Measurements from ENCODE around the gene TMEM91.

TMEM91 gene

GRCh38 chr19:41353466-41354342 is 22.6 kb upstream of the TMEM91 start, which contains the start of gene TGFB1:
Gene TGFB1 (minus strand): TSS chr19:41353922. CDS start chr19:41353044, 878 bp downstream.
- DNase-seq (ENCODE audit: low read depth) = peak; percentile 91
- H3K4me3 ChIP-seq (ENCODE audit: low read length) = peak within 1 kb of the TSS; percentile 92
- TF ChIP-seq CTCF (conservative IDR thresholded peaks at IDR 0.05; ENCODE audit: low read length) = peak; percentile 77

- DNase-seq (ENCODE audit: low read depth) = no peak
- peak overlapping the region; percentile 52 for H3K4me3 ChIP-seq (ENCODE audit: low read length)
- TF ChIP-seq CTCF (conservative IDR thresholded peaks at IDR 0.05; ENCODE audit: low read length) = no peak
These were observed 21.9 kb upstream of the TMEM91 start for GRCh38 chr19:41354343-41354953.

DNA sequence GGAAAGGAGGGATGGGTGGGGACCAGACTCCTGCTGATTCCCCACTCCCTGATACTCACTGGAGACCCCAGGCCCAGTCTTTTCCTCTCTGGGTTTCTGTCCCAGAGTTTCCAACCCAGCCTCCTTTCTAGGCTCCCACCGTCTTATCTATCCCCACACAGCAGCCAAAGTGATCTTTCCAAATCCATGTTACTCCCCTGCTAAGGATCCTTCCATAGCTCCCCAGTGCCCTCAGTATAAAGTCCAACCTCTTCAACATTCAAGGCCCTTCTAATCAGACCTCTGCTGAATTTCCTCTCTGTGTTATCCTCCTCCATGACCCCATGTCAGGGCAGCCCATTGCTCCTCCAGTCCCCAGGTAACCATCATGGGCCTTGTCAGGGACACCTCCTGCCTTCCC is 21.3 kb upstream of the TMEM91 start:
- DNase-seq (ENCODE audit: low read depth) = no peak
- H3K4me3 ChIP-seq (ENCODE audit: low read length) = no peak overlapping the region
- no peak for TF ChIP-seq CTCF (conservative IDR thresholded peaks at IDR 0.05; ENCODE audit: low read length)

DNA sequence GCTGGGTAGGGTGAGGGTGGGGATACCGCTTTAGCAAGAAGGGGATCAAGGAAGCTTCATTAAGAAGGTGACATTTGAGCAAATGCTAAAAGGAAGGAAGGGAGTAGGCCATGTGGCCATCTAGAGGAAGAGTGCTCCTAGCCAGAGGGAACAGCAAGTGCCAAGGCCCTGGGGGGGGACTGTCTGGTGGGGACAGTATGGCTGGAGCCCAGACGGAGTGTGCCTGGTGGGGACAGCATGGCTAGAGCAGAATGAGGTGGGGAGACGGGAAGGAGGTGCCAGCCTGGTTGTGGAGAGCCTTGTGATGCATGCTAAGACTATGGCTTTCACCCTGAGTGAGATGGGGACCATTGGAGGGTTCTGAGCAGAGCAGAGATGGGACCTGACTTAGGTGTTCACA is 20.5 kb upstream of the TMEM91 start:
- DNase-seq (ENCODE audit: low read depth) = no peak
- no peak overlapping the region for H3K4me3 ChIP-seq (ENCODE audit: low read length)
- TF ChIP-seq CTCF (conservative IDR thresholded peaks at IDR 0.05; ENCODE audit: low read length) = no peak

- DNase-seq (ENCODE audit: low read depth) = no peak
These were observed 19.2 kb upstream of the TMEM91 start for GRCh38 chr19:41356984-41357739.

DNA sequence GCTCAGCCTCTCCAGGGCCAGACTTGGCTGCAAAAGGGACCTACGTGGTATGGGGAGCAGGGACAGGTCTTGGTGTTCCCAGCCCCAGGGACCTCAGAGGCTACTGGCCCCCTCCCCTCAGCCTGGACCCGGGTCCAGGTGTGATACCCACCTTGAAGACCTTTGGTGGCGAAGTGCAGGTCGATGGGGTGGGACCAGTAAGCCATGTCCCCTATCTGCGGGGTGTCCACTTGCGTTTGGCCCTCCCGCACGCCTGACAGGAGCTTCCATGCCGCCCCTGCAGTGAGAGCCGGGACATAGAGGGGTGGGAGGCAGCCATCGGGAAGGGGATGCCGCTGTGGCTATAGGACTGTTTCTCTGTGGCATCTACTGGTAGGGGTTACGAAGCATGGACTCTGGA is 18.6 kb upstream of the TMEM91 start:
- no peak overlapping the region for H3K4me3 ChIP-seq (ENCODE audit: low read length)
- no peak for DNase-seq (ENCODE audit: low read depth)
- TF ChIP-seq CTCF (conservative IDR thresholded peaks at IDR 0.05; ENCODE audit: low read length) = no peak

More at GRCh38 chr19:41356984-41357739, 19.2 kb upstream of the TMEM91 start:
- no peak for TF ChIP-seq CTCF (conservative IDR thresholded peaks at IDR 0.05; ENCODE audit: low read length)
- H3K4me3 ChIP-seq (ENCODE audit: low read length) = no peak overlapping the region

Measured in AG10803 (cell line).